GM18498 (cell line): ENCODE results near the gene CSMD2.

Source experiments
- ATAC-seq: cut with Tn5 transposase; IDR thresholded peaks from one replicate; pipeline ENCODE4 v1.9.1; 2021; ENCODE audit warnings: mild to moderate bottlenecking, moderate library complexity; ENCODE audit not compliant: unreplicated experiment

Gene CSMD2

GRCh38 chr1:33970148-33970825 is 194.7 kb downstream of the CSMD2 start:
- ATAC-seq, result no peak

GRCh38 chr1:33966346-33967141 is 198.5 kb downstream of the CSMD2 start:
- no peak for ATAC-seq

GRCh38 chr1:33965086-33965485 is 199.9 kb downstream of the CSMD2 start:
- ATAC-seq, result no peak

- no peak for ATAC-seq
Observed at GRCh38 chr1:33962061-33962460, 203.0 kb downstream of the CSMD2 start.

- no peak for ATAC-seq
Observed at GRCh38 chr1:33960188-33960895, 204.7 kb downstream of the CSMD2 start.

- no peak for ATAC-seq
Observed at GRCh38 chr1:33957854-33958253, 207.2 kb downstream of the CSMD2 start.

- no peak for ATAC-seq
Observed at GRCh38 chr1:33955096-33955495, 209.9 kb downstream of the CSMD2 start.

- ATAC-seq, result no peak
Observed at GRCh38 chr1:33949570-33949969, 215.5 kb downstream of the CSMD2 start.

- ATAC-seq, result no peak
Observed at GRCh38 chr1:33948291-33948690, 216.7 kb downstream of the CSMD2 start.

- no peak for ATAC-seq
Observed at GRCh38 chr1:33946836-33947235, 218.2 kb downstream of the CSMD2 start.

GRCh38 chr1:33944846-33945245 is 220.2 kb downstream of the CSMD2 start:
- no peak for ATAC-seq

GRCh38 chr1:33943978-33944377 is 221.1 kb downstream of the CSMD2 start:
- no peak for ATAC-seq

- ATAC-seq, result no peak
Observed at GRCh38 chr1:33932871-33933270, 232.2 kb downstream of the CSMD2 start.

- no peak for ATAC-seq
Observed at GRCh38 chr1:33931111-33931475, 233.9 kb downstream of the CSMD2 start.

- no peak for ATAC-seq
Observed at GRCh38 chr1:33930346-33931110, 234.5 kb downstream of the CSMD2 start.

GRCh38 chr1:33928251-33928650 is 236.8 kb downstream of the CSMD2 start:
- no peak for ATAC-seq

GRCh38 chr1:33927721-33928120 is 237.3 kb downstream of the CSMD2 start:
- ATAC-seq, result no peak

GRCh38 chr1:33925586-33925985 is 239.4 kb downstream of the CSMD2 start:
- no peak for ATAC-seq

- no peak for ATAC-seq
Observed at GRCh38 chr1:33921281-33921680, 243.7 kb downstream of the CSMD2 start.

- ATAC-seq, result no peak
Observed at GRCh38 chr1:33918368-33918767, 246.7 kb downstream of the CSMD2 start.

- ATAC-seq, result no peak
Observed at GRCh38 chr1:33916786-33917185, 248.2 kb downstream of the CSMD2 start.
